A375 (cell line): ENCODE measurements around the gene TRMT5. TPM values are rescaled to one million over a fixed set of nuclear protein-coding genes. Genes with fewer than 3 reads are reported as not detected.

Experiments
- small RNA-seq: library from RNA; depleted of rRNA; stranded (forward); fragments of <200 nt; gene quantifications from one replicate; pipeline ENCODE3, GENCODE V24; 2014
- total RNA-seq: library from RNA; depleted of rRNA; stranded (reverse); fragments of >200 nt; shearing (Covaris generic); gene quantifications from 2 replicates; pipeline ENCODE4 v1.2.3, GENCODE V29; 2014; rRNA removed

TRMT5 gene, protein sequence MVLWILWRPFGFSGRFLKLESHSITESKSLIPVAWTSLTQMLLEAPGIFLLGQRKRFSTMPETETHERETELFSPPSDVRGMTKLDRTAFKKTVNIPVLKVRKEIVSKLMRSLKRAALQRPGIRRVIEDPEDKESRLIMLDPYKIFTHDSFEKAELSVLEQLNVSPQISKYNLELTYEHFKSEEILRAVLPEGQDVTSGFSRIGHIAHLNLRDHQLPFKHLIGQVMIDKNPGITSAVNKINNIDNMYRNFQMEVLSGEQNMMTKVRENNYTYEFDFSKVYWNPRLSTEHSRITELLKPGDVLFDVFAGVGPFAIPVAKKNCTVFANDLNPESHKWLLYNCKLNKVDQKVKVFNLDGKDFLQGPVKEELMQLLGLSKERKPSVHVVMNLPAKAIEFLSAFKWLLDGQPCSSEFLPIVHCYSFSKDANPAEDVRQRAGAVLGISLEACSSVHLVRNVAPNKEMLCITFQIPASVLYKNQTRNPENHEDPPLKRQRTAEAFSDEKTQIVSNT
- 4.4 and 17.2 TPM in 2 replicates for total RNA-seq

DNA sequence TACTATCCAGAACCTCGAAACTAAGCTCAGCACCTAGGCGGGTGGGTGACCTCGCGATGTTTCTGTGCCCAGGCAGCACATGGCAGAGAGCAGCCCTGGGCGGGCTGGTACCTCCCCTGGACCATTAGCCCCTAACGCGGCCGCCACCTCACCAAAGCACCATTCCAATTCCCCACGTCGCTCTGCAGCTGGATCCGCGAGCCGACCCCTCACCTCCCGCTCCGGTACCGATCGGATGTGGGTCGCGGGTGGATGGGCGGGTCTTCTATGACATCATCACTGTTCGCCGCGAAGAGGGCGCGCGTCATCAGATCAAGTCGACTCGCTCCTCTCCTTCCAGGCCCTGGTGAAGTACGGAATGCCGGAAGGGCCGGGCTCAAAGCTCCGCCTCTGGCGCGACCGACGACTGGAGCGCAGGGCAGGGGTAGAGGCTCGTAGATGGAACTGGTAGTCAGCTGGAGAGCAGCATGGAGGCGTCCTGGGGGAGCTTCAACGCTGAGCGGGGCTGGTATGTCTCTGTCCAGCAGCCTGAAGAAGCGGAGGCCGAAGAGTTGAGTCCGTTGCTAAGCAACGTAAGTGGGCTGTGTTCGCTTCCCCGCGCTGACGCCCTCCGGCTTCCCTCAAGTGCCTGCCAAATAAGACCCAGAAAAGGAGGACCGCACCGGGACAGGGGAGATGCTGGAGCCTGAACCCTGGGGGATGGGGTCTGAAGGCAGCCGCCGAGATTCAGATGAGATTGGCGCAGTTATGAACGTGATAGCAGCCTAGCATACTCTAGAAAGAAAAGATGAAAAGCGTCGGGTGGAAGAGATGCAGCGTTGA lies at the start of gene TRMT5, which contains the start of gene SLC38A6:
TSS of gene TRMT5 (minus strand) at position 269 of the 822 bp plus-strand sequence. CDS start at position 163, 106 bp downstream.
TSS of gene SLC38A6 (plus strand) at position 435 of the 822 bp plus-strand sequence. CDS start at position 468, 33 bp downstream.

Small RNA genes within 50 kb of the gene (small RNA-seq; reads per million reads assigned to genes)
- not detected for gene RNU6-398P

Other genes starting within 250 kb of the TRMT5 start
- gene MNAT1, start 246.3 kb downstream of the TRMT5 start, total RNA-seq = 33.2 and 54.5 TPM in 2 replicates
- gene SLC38A6, start 166 bp upstream of the TRMT5 start, total RNA-seq = 7.7 and 8.5 TPM in 2 replicates